Calu3 (cell line): ENCODE results near the gene FNBP1. TPM values are rescaled to one million over a fixed set of nuclear protein-coding genes. Genes with fewer than 3 reads are reported as not detected.

ENCODE experiments used
- BruUV-seq: library from RNA; stranded (reverse); fragments of 400-500 nt; replicated peaks from 2 replicates; lab custom pipeline; 2021; lab: Mats Ljungman, UMichigan
- CTCF ChIA-PET: fragments of 300-600 bp; sonication (Branson Sonifier 250); formaldehyde crosslinking; loops from one replicate; lab custom pipeline; 2022; ENCODE audit warnings: antibody characterized with exemption; lab: Charles Lee
- DNase-seq: peaks from one replicate; pipeline ENCODE4 v3.0.0; 2022
- H3K27ac Mint-ChIP-seq: one replicate; pipeline ENCODE4 v1.8.0; 2022; ENCODE audit warnings: mixed read lengths; ENCODE audit not compliant: unreplicated experiment
- H3K27me3 Mint-ChIP-seq: one replicate; pipeline ENCODE4 v1.8.0; 2022; ENCODE audit warnings: mixed read lengths; ENCODE audit not compliant: unreplicated experiment
- H3K36me3 Mint-ChIP-seq: one replicate; pipeline ENCODE4 v1.8.0; 2022; ENCODE audit warnings: mild to moderate bottlenecking, moderate library complexity, mixed read lengths; ENCODE audit not compliant: insufficient read depth, unreplicated experiment
- H3K4me1 Mint-ChIP-seq: one replicate; pipeline ENCODE4 v1.8.0; 2022; ENCODE audit warnings: mild to moderate bottlenecking, low read depth, mixed read lengths; ENCODE audit not compliant: unreplicated experiment
- H3K4me3 Mint-ChIP-seq: one replicate; pipeline ENCODE4 v1.8.0; 2022; ENCODE audit warnings: mild to moderate bottlenecking, low read depth, moderate library complexity, mixed read lengths; ENCODE audit not compliant: unreplicated experiment
- H3K9me3 Mint-ChIP-seq: one replicate; pipeline ENCODE4 v1.8.0; 2022; ENCODE audit warnings: low read depth, mixed read lengths; ENCODE audit not compliant: unreplicated experiment
- intact Hi-C: fragments of 100-400 bp; cut with micrococcal nuclease; formaldehyde crosslinking; loops from one replicate; pipeline ENCODE4 v1.10.0; 2022; ENCODE audit not compliant: unreplicated experiment
- total RNA-seq: library from RNA; stranded (reverse); gene quantifications from 2 replicates; pipeline ENCODE4 v1.2.3, GENCODE V29; 2022
- TF ChIP-seq, protein P1 (sequence below): fragments of 200-600 bp; IDR thresholded peaks from one replicate; pipeline ENCODE4 v1.8.0; 2022; ENCODE audit warnings: antibody characterized with exemption; ENCODE audit not compliant: unreplicated experiment

Gene FNBP1
- total RNA-seq, 1 experiment from 2014 or later: 9.9 TPM

DNA sequence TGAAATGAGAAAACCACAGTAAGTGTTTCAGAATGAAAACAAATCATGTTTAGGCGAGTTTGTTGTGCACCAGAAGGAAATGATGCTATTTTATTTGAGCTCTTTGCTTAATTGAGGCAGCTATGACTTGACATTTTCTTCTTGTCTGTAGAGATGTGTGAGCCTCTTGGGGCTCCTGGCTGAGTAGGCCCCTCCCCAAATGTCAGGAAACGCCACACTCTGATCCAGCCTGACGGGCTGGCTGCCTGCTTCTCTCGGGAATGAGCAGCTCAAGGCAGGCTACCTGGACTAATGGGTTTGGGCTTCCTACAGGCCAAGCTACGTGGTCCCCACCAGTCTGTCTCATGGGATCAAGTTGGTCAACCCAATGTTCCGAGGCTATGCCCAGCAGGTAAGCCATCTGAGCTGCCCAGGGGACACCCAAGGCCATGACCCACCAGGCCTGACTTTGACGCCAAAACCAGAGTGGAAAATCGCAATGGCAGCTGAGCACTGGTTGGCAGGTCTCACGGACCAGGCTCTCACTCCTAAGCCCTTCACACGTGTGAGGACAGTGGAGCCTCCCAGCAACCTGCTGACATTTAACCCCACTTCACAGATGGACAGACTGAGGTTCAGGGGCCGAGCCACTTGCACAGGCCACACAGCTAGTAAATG is 177.9 kb downstream of the FNBP1 start:
- Mint-ChIP-seq H3K36me3 (peaks cover 8% of the 10 kb centered on the region), H3K9me3 (no peaks in the 10 kb centered on the region), H3K4me1 (no peaks in the 10 kb centered on the region), H3K4me3 (no peak overlapping the region), H3K27ac (no peak overlapping the region), H3K27me3 (no peaks in the 10 kb centered on the region)
- CTCF ChIA-PET: no interaction called here
- TF ChIP-seq, protein P1, sequence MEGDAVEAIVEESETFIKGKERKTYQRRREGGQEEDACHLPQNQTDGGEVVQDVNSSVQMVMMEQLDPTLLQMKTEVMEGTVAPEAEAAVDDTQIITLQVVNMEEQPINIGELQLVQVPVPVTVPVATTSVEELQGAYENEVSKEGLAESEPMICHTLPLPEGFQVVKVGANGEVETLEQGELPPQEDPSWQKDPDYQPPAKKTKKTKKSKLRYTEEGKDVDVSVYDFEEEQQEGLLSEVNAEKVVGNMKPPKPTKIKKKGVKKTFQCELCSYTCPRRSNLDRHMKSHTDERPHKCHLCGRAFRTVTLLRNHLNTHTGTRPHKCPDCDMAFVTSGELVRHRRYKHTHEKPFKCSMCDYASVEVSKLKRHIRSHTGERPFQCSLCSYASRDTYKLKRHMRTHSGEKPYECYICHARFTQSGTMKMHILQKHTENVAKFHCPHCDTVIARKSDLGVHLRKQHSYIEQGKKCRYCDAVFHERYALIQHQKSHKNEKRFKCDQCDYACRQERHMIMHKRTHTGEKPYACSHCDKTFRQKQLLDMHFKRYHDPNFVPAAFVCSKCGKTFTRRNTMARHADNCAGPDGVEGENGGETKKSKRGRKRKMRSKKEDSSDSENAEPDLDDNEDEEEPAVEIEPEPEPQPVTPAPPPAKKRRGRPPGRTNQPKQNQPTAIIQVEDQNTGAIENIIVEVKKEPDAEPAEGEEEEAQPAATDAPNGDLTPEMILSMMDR: no peak
- BruUV-seq: no TSS peak
- intact Hi-C loops: no loop called here
- no peak for DNase-seq

DNA sequence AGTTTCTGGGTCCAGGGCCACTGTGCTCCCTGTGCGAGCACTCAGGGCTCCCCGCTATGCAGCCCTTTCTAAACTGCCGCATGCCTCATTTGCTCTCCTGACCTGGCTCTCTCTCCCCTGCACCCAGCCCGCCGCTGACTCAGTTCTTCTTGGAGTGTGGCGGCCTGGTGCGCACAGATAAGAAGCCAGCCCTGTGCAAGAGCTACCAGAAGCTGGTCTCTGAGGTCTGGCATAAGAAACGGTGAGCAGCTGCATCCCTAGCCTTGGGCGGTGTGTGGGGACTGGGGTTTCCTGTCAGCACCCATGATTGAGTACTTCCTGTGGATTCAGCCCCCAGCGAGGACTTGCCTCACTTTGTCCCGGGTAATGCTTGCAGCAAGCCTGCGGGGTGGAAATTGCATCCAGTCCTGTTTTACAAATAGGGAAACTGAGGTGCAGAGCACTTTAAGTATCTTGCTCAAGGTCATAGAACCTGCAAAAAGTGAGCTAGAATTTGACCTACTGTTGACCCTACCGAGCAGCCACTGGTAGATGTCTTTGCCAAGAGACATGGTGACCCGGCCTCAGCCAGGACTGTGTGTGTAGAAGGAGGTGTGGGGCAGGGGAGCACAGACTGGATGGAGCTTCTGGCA is 179.8 kb downstream of the FNBP1 start:
- no peaks in the 10 kb centered on the region for H3K4me1 Mint-ChIP-seq
- no peaks in the 10 kb centered on the region for H3K27me3 Mint-ChIP-seq
- TF ChIP-seq, protein P1: no peak
- intact Hi-C loops: no loop called here
- H3K36me3 Mint-ChIP-seq: peaks cover 8% of the 10 kb centered on the region
- H3K4me3 Mint-ChIP-seq: no peak overlapping the region
- H3K9me3 Mint-ChIP-seq: no peaks in the 10 kb centered on the region
- H3K27ac Mint-ChIP-seq: no peak overlapping the region
- no TSS peak for BruUV-seq
- CTCF ChIA-PET: no interaction called here
- no peak for DNase-seq

DNA sequence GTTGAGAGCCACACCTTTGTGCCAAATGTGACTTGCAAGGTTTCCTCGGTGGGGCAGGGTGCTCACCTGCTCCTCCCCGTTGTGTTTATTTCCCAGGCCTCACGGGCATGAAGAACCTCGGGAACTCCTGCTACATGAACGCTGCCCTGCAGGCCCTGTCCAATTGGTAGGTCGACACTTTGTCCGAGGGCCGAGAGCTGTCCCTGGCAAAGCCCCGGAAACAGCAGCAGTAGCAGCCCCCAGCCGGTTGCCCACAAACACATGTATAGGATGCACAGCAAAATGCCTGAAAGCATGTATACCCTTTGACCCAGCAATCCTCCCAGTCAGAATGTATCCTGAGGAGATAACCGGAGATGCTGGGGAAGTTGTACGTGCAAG is 181.6 kb downstream of the FNBP1 start:
- no peak overlapping the region for H3K27ac Mint-ChIP-seq
- intact Hi-C loops: no loop called here
- DNase-seq: no peak
- no peaks in the 10 kb centered on the region for H3K27me3 Mint-ChIP-seq
- CTCF ChIA-PET: no interaction called here
- no peaks in the 10 kb centered on the region for H3K4me1 Mint-ChIP-seq
- BruUV-seq: no TSS peak
- H3K4me3 Mint-ChIP-seq: no peak overlapping the region
- H3K9me3 Mint-ChIP-seq: no peaks in the 10 kb centered on the region
- TF ChIP-seq, protein P1: no peak
- H3K36me3 Mint-ChIP-seq: peaks cover 8% of the 10 kb centered on the region

DNA sequence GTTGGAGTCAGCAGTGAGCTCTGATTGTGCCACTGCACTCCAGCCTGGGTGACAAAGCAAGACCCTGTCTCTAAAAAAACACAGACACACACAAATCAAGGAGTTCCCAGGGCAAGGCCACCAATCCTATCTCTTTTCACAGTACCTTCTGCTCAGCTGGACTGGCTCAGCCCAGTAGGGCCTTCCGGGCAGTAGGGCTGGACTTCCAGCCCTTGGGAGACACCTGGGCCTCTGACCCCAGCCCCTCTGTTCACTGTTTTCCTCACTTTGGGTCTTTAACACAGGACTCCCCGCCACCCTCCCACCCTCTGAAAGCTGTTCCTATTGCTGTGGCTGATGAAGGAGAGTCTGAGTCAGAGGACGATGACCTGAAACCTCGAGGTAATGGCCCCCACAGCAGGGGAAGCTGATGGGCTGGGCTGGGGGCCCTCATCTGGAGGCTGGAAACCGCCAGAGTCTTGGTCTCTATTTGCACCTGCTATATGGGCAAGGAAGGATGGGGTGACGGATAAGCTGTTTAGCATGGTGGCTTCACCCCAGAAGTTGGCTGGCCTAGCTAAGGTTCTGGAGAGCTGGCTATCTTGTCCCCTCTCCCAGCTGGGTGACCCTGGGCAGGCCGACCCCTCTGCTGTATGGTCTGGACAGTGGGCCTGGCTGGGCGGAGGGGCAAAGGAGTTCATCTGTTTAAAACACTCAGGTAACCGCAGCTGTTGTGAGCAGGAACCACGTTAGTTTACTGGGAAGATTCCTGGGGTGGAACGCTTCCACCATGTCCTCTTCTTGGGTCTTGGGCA is 182.1 kb downstream of the FNBP1 start:
- Mint-ChIP-seq H3K27ac (no peak overlapping the region), H3K4me3 (no peak overlapping the region), H3K27me3 (no peaks in the 10 kb centered on the region), H3K9me3 (no peaks in the 10 kb centered on the region), H3K4me1 (no peaks in the 10 kb centered on the region), H3K36me3 (peaks cover 8% of the 10 kb centered on the region)
- DNase-seq: no peak
- no TSS peak for BruUV-seq
- TF ChIP-seq, protein P1: no peak
- CTCF ChIA-PET: no interaction called here
- intact Hi-C loops: no loop called here
